Right lobe of liver (tissue), 4 donors: Measurements from ENCODE around the gene RTN4IP1.
"Not testable (repeated sequence)": the region's sequence is repeated elsewhere in the genome, so short reads cannot be mapped to it uniquely, and the experiment has no call there.

ENCODE experiments used
- POLR2A ChIP-seq: fragments of 450-650 bp; IDR thresholded peaks from one replicate; pipeline ENCODE4 v1.6.1; 2017; ENCODE audit warnings: antibody characterized with exemption, mild to moderate bottlenecking
- TF ChIP-seq, protein P1 (sequence below), 4 donors: fragments of 200-600 bp in 3 of 4; fragments of 450-650 bp in 1 of 4; IDR thresholded peaks; one replicate each; pipeline versions ENCODE4 v1.5.1 to v1.8.0; 2016 to 2022; ENCODE audit warnings: antibody characterized with exemption in 4 of 4, mild to moderate bottlenecking in 2 of 4
- donor health status: DM: no; HTN: no; CAD: no.
- donor health status: DM: no; HTN: no; CAD: no.
- donor health status: DM: no; HTN: yes; CAD: no.

DNA sequence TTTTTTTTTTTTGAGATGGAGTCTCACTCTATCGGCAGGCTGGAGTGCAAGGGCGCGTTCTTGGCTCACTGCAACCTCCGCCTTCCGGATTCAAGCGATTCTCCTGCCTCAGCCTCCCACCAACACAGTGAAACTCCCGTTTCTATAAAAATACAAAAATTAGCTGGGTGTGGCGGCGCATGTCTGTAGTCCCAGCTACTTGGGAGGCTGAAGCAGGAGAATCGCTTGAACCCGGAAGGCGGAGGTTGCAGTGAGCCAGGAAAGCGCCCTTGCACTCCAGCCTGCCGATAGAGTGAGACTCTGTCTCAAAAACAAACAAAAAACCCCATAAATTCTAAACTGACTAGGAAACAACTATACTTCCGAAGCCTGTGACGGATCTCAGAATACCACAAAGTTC, 1.5 kb downstream of the RTN4IP1 start:
- TF ChIP-seq, protein P1, sequence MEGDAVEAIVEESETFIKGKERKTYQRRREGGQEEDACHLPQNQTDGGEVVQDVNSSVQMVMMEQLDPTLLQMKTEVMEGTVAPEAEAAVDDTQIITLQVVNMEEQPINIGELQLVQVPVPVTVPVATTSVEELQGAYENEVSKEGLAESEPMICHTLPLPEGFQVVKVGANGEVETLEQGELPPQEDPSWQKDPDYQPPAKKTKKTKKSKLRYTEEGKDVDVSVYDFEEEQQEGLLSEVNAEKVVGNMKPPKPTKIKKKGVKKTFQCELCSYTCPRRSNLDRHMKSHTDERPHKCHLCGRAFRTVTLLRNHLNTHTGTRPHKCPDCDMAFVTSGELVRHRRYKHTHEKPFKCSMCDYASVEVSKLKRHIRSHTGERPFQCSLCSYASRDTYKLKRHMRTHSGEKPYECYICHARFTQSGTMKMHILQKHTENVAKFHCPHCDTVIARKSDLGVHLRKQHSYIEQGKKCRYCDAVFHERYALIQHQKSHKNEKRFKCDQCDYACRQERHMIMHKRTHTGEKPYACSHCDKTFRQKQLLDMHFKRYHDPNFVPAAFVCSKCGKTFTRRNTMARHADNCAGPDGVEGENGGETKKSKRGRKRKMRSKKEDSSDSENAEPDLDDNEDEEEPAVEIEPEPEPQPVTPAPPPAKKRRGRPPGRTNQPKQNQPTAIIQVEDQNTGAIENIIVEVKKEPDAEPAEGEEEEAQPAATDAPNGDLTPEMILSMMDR (IDR thresholded peaks at IDR 0.05) = not testable (repeated sequence)
- TF ChIP-seq POLR2A = not testable (repeated sequence)
